NB4 (cell line): ENCODE data around the gene MPHOSPH9.

Experiments
- CTCF ChIP-seq: IDR thresholded peaks from one replicate; pipeline ENCODE4 v1.5.1; 2012; ENCODE audit warnings: low read depth, low read length
- MYC ChIP-seq: IDR thresholded peaks from 2 replicates; pipeline ENCODE4 v1.6.1; 2011; ENCODE audit warnings: low read depth, low read length
- POLR2A ChIP-seq: IDR thresholded peaks from 2 replicates; pipeline ENCODE4 v1.6.1; 2011; ENCODE audit warnings: mild to moderate bottlenecking; ENCODE audit not compliant: insufficient read length; ENCODE audit errors: extremely low read depth

- TF ChIP-seq POLR2A: no peak
- TF ChIP-seq CTCF: no peak
- no peak for TF ChIP-seq MYC
These were observed 101.6 kb downstream of the MPHOSPH9 start for GRCh38 chr12:123131291-123131832.
